Measurements from ENCODE around the gene PRSS22. TPM values are rescaled to one million over a fixed set of nuclear protein-coding genes. Genes with fewer than 3 reads are reported as not detected.

The PRSS22 gene
- total RNA-seq, 6 experiments from 2014 or later, result 0.18 to 2.1 (median 0.84) TPM; not detected in 1

GRCh38 chr16:2865651-2866050 lies 7.7 kb upstream of the PRSS22 start:
- 45% methylated on average over 2 of the region's 4 CpGs for WGBS (ENCODE audit: insufficient coverage, low coverage, low lambda C conversion rate, missing lambda C conversion rate)
- no peak for ATAC-seq
- no peak for DNase-seq
- no peak overlapping the region for H3K4me3 ChIP-seq
- no peaks in the 10 kb centered on the region for H3K27me3 ChIP-seq
- intact Hi-C loops (cut with DNase I), result no loop called here
- H3K27ac ChIP-seq, result no peak overlapping the region
- no peaks in the 10 kb centered on the region for H3K9me3 ChIP-seq
- peaks cover 0 to 5% (median 0%) of the 10 kb centered on the region in 4 donors for H3K4me1 ChIP-seq
- no peaks in the 10 kb centered on the region for H3K36me3 ChIP-seq
- TF ChIP-seq CTCF (IDR thresholded peaks at IDR 0.05) (no peak), POLR2A (IDR thresholded peaks at IDR 0.05) (no peak)

GRCh38 chr16:2860826-2861567 lies 3.0 kb upstream of the PRSS22 start:
- no peak for ATAC-seq
- H3K4me1 ChIP-seq, result no peaks in the 10 kb centered on the region
- no peaks in the 10 kb centered on the region for H3K27me3 ChIP-seq
- H3K27ac ChIP-seq, result no peak overlapping the region
- TF ChIP-seq CTCF (IDR thresholded peaks at IDR 0.05), result no peak
- no peak for TF ChIP-seq POLR2A (IDR thresholded peaks at IDR 0.05)
- DNase-seq, result no peak
- WGBS (ENCODE audit: insufficient coverage, low coverage, low lambda C conversion rate, missing lambda C conversion rate), result 75% methylated on average over 8 of the region's 8 CpGs
- no peaks in the 10 kb centered on the region for H3K9me3 ChIP-seq
- intact Hi-C loops (cut with DNase I), result no loop called here
- H3K4me3 ChIP-seq, result no peak overlapping the region
- H3K36me3 ChIP-seq, result no peaks in the 10 kb centered on the region

GRCh38 chr16:2859686-2860265 lies 1.8 kb upstream of the PRSS22 start:
- intact Hi-C loops (cut with DNase I), result no loop called here
- 17% methylated on average over 2 of the region's 10 CpGs for WGBS (ENCODE audit: insufficient coverage, low coverage, low lambda C conversion rate, missing lambda C conversion rate)
- H3K27ac ChIP-seq, result no peak overlapping the region
- ATAC-seq (no peak), DNase-seq (no peak)
- H3K36me3 ChIP-seq, result no peaks in the 10 kb centered on the region
- no peak overlapping the region for H3K4me3 ChIP-seq
- H3K4me1 ChIP-seq, result no peaks in the 10 kb centered on the region
- H3K27me3 ChIP-seq, result no peaks in the 10 kb centered on the region
- no peaks in the 10 kb centered on the region for H3K9me3 ChIP-seq
- no peak for TF ChIP-seq POLR2A (IDR thresholded peaks at IDR 0.05)
- no peak for TF ChIP-seq CTCF (IDR thresholded peaks at IDR 0.05)

DNA sequence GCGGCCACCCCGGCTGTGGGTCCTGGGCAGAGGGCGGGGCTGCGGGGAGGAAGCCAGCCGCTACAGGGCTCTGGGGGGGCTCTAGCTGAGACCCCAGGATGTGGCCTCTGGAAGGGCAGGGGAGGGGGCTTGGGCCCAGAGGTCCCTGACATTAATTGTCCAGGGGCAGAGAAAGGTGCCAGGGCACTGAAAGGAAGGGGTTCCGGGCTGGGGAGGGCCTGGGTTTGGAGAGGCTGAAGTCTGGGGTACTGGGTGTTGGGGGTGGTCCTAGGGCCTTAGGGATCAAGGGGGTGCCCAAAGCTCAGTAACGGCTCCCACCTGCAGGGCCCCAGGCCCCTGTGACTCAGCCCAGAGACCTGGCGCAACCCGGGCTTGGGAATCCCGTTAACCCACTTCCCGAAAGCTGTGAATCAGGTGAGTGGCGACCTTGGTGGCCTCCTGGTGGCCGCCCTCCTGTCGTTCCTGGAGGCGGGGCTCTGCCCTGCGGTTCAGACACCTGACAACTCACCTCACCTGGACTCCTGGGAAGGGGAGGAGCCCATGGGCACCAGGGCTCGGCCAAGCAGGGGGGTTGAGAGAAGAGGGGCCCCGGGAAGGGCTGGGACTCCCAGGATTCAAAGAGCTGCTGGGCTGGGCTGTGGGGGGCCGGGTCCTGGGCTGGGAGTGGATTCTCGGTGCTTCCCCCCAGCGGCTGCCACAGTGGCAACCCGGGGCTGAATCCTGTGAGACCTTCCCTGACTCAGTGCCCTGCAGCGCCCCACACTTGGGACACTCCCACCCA lies 465 bp upstream of the PRSS22 start:
- TF ChIP-seq POLR2A (IDR thresholded peaks at IDR 0.05), result no peak
- TF ChIP-seq CTCF (IDR thresholded peaks at IDR 0.05), result no peak
- intact Hi-C loops (cut with DNase I), result no loop called here
- peak in 3 of 4 donors; percentile 26 to 74 (median 63) for ATAC-seq
- Histone ChIP-seq H3K27me3 (no peaks in the 10 kb centered on the region), H3K4me1 (no peaks in the 10 kb centered on the region), H3K9me3 (no peaks in the 10 kb centered on the region), H3K36me3 (no peaks in the 10 kb centered on the region), H3K27ac (no peak overlapping the region), H3K4me3 (no peak overlapping the region)
- DNase-seq, result no peak
- WGBS (ENCODE audit: insufficient coverage, low coverage, low lambda C conversion rate, missing lambda C conversion rate), result 0% methylated on average over 3 of the region's 23 CpGs
